GM21526 (cell line): ENCODE measurements around the gene MYCN.
A peak's percentile ranks its signal among the peaks of the same experiment; 100 is the strongest.
"Not testable (repeated sequence)": the region's sequence is repeated elsewhere in the genome, so short reads cannot be mapped to it uniquely, and the experiment has no call there.

Source experiments
- ATAC-seq: cut with Tn5 transposase; IDR thresholded peaks from one replicate; pipeline ENCODE4 v1.9.1; 2021; ENCODE audit warnings: moderate library complexity; ENCODE audit not compliant: unreplicated experiment, low FRiP score

MYCN gene

DNA sequence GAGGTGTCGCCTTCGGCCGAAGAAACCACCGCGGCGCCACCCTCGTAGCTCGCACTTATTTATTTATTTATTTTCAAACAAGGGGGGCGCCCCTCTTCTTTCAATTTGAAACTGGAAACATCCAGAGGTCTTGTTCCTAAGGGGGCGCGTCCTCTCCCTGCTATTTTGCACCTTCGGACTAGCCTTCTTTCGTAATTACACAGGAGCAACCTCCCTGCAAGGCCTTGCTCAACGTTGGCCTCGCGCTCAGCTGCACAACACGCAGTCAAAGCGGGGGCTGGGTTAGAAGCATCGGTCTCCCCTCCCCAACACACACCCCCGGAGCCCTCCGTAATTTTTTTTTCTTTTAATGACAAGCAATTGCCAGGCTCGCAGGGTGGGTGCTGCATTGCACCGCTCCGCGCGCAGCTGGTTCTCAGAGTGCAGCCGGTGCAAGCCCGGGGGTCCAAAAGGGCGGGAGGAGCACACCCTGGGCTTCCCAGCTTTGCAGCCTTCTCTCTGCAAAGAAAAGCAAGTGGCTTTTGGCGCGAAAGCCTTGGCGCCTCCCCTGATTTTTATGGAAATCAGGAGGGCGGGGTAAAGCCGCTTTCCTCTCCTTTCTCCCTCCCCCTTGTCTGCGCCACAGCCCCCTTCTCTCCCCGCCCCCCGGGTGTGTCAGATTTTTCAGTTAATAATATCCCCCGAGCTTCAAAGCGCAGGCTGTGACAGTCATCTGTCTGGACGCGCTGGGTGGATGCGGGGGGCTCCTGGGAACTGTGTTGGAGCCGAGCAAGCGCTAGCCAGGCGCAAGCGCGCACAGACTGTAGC is at the start of gene MYCN:
Gene MYCN (plus strand): TSS at position 697 of the 807 bp plus-strand sequence. CDS start 1,515 bp downstream, outside the sequence.
- ATAC-seq: peak; percentile 24

DNA sequence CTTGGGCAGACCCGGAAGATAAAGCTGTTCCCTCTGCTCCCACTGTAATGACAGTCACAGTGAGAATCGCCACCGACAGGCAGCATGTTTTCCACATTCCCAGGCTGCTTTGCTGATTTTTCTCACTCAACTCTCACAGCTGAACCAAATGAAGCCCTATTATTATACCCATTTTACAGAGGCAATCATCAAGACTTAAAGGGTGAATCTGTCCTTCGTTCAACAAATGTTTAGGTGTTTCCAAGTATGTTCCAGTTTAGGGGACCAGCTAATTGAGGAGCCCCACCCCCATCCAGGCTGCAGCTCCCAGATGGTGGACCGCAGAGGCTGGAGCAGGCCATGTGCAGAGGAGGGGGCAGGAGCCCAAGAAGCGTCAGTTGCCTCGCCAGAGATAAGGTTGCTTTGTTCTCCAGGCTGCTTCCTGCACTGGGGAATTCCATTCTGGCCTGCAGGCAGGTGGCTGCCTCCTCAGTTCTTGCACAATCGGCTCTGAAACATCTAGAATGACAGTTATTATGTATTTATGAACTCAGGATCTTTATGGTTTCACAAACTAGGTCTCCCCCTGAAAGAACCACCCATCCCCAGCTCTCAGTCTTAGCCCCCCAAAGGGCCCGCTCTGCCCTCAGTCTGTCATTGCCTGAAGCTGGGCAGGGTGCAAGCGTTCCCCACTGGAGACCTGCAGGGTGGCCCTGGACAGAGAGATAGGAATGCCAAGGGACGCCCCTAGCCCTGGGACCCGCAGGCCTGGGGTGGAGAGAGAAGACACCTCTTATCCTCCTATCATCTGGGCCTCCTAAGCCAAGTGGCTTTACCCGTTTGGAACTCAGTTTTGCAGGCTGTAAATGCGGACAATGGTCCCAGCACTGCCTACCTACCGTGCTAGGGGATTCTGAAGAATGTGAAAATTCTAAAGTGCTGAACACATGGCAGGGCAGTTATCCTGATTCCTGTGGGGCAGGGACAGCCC is 49.1 kb upstream of the MYCN start:
- no peak for ATAC-seq

DNA sequence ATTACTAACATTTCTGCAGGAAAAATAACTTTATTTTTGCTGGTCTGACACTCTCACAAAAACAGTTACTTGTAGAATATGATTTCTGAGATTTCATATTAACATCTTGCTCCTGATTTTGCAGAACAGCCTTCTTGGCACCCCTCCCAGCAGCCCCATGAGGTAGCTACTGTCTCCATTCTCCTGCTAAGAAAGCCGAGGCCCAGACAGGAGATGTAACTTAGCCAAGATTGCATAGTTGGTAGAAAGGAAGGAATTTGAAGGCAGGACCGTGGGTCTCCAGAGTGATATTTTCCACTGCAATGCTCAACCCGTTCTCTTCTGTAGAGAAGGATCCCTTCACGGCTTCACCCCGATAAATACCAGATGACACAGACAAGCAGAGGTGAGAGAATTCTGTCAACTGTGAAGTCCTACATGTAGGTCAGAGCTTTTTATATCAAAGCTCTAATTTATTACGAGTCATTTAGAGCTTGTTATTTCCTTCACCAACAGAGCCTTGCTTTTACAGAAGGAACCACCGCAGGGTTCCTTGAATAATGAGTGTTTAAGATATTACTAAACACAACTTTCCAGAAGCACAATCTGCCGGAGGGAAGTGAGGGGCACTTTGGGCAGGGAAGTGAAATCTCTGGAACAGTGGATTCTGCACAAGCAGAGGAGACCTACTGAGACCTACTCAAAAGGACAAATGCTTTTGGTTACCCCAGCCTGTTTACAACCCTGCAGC is 48.0 kb upstream of the MYCN start:
- no peak for ATAC-seq

DNA sequence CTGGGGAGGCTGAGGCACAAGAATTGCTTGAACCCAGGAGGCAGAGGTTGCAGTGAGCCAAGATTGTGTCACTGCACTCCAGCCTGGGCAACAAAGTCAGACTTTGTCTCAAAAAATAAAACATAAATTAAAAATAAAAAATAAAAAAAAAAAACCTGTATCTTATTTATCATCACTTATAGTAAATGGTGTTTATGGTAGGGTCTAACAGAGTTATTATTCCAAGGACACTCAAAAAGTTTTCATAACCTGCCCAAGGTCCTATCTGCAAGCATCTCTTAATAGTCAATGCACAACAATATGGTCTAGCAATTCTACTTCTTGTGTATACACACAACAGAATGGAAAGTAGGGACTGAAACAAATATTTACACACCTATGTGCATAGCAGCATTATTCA is 47.3 kb upstream of the MYCN start:
- no peak for ATAC-seq

DNA sequence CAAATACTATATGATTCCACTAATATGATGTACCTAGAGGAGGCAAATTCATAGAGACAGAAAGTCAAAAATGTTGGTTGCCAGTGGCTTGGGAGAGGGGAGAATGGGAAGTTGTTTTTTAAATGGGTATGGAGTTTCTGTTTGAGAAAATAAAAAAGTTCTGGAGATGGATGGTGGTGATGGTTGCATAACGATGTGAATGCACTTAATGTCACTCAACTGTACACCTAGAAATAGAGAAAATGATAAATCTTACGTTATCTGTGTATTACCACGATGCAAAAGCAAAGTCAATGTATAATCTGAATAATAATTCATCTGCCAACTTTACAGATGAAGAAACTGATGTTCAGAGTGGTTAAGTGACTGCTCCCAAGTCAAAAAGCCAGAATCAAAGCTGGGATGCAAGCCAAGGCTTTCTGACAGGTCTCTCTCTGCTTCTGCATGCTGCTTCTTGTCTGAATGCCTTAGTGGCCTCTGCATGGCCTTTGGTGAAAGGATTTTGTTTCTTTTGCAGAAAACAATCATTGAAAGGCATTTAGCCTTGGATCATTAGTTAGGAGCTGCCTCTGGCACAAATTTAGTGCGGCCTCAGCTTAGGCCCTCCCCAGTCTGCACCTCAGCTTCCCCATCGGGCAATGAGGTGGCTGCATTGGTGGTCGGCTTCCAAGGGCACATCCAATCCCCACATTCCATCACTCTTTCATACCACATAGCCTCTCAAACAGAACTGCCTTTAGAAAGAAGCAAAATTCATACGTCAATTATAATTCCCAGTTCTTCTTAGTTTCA is 46.5 kb upstream of the MYCN start:
- ATAC-seq: no peak

DNA sequence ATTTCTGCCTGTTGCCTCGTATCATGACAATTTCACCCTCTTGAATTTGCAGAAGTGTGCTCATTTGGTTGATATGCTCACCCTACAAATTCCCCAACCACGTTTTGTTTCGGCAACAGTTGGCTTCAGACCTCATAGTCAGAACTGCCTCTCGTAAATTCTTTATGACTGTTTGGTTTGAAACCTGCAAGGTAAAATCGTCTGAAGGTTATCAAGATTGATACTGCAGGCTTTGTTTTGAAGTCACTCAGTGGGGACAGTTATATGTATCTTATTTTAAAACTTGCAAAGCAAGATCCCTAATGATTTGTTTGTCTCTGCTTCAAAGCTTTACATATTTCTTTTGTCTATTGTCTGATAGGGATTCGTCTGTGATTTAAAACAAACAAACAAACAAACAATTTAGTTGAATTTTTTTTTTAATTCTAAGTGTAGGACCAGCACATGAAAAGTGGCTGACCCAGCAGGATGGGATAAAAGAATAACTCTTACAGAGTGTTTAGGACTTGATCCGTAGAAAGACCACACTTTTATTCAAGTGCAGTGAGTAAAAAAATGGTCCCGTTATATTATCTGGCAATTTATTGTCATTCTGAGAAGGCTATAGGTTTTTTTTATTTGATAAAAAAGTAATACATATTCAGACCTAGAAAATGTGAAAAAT is 45.7 kb upstream of the MYCN start:
- ATAC-seq: no peak

DNA sequence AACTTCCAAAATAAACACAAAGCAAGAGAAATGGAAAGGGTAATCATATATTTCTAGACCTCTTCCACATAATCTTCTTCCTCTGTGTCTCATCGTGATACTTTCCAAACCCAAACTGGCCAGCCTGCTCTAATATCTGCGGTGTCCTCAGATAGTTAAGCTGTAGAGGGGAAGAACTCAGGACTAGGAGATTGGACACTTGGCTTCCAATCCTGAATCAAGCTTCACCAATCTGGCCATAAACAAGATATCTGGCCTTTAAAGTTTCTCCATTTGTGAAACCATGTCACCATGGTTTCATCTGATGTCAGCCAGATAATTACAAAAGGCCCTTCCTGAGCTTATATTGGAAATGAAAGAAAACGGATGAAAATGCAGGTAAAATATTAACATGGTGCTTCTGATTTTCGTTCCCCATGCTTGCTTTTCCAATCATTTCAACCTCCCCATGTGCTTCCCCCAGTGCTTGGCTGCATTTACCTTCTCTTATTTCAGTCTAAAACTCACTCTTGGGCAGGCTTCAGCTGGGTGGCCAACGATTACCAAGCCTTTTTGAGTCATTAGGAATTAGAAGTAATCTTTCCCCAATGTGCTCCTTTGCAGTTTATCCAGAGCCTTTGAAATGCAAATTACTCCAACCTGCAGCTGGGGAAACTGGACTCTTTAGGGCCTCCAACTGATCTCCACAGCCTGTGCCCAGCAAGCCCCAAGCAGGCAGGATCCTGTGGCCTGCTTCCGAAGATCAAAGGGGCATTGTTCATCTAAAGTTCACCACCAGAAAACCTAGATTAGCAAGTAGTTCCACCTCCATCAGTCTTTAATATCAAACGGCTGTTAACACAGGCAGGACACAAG is 44.5 kb upstream of the MYCN start:
- ATAC-seq: no peak

DNA sequence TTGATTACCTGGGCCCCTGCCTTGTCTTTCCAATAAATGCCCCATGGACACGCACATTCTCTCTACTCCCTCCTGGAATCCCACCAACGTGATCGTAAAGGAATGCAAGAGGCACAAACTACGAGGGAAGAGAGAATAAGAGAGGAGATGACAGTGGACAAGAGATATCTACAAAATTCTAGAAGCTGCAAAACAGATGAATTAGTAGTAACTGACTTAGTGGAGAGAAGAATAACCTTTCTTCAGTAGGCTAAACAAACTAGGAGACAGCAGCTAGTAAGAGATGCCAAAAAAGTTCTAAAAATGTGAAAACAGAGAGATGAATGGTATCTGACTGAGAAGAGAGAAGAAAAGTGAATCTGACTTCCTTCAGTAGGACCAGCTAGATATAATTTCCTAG is 43.5 kb upstream of the MYCN start:
- ATAC-seq: no peak

DNA sequence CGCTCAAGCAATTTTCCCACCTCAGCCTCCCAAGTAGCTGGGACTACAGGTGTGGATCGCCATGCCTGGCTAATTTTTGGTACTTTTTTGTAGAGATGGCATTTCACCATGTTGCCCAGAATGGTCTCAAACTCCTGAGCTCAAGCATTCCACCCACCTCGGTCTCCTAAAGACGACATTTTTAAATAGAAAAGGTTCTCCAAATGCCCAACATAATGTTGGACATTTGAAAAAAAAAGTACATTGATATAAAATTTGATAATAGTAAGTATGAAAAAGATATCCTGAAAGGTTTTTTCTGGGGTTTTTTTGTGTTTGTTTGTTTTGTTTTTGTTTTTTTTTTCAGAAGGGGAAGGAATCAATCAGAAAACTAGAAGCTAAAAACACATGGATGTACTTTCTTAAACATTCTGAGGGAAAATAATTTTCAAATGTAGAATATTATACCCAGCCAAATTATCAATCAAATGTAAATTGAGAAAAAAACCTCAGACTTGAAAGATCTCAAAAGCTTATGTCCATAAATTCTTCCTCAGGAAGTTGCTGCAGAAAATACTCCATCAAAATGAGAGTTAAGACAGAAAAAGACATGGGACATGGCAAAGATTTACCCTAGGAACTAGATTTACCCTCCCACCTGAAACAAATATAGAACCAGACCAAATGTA is 42.8 kb upstream of the MYCN start:
- no peak for ATAC-seq

DNA sequence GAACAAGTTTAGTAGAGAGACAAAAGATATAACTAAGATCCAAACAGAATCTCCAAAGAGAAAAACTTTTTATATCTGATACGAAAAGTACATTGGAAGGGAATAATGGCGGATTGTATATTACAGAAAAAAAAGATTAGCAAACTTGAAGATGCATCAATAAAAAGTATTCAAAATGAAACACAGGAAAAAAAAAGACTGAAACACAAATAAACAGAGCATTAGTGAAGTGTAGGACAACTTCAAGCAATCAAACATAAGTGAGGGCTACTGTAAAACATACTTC is 41.1 kb upstream of the MYCN start:
- no peak for ATAC-seq

DNA sequence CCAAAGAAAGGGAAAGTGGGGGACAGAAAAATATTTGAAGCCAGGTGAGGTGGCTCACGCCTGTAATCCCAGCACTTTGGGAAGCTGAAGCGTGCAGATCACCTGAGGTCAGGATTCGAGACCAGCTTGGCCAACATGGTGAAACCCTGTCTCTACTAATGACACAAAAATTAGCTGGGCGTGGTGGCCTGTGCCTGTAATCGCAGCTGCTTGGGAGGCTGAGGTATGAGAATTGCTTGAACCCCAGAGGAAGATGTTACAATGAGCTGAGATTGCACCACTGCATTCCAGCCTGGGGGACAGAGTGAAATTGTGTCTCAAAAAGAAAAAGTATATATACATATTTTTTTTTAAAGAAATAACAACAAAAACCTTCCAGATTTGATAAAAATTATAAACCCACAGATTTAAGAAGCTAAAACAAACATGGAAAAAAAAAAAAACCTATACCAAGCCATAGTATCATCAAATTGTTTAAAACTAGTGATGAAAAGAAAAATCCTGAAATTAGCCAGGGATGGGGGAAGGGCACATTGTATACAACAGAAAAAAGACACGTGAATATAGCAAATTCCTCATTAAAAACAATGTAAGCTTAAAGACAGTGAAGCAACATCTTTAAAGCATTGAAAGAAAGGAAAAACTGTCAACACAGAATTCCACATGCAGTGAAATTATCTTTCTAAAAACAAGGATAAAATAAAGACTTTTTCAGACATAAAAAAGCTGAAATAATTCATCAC is 40.4 kb upstream of the MYCN start:
- no peak for ATAC-seq

DNA sequence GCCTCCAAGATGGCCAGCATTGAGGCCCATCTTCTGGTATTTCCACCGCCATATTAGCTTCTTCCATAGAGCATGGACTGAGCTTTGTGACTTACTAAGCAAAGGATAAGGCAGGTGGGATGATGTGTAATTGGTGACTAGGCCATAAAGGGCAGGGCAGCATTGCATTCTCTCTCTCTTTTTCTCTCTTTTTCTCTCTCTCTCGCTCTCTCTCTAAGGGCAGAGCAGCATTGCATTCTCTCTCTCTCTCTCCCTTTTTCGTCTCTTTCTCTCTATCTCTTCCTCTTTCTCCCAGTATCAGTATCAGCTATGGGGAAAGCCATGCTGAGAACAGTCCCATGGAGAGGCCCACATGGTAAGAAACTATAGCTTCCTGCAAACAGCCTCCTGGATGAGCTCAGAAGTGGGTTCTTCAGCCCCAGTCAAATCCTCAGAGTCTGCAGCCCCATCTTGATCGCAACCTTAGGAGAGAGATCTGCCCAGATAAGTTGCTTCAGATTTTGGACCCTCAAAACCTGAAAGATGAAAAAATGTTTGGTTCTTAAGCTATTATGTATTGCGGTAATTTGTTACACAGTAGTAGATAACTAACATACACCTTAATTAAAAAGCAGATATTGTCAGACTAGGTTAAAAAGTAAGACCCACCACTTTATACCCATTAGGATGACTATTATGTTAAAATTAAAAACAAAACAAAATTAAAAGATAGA is 39.1 kb upstream of the MYCN start:
- ATAC-seq: no peak

DNA sequence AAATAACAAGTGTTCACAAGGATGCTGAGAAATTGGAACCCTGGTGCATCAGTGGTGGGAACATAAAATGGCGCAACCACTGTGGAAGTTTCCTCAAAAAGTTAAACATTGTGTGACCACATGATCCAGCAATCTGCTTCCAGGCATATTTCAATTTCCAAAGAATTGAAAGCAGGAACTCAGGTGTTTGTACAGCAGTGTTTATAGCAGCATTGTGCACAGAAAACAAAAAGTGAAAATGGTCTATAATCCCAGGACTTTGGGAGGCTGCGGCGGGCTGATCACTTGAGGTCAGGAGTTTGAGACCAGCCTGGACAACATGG is 38.6 kb upstream of the MYCN start:
- no peak for ATAC-seq

DNA sequence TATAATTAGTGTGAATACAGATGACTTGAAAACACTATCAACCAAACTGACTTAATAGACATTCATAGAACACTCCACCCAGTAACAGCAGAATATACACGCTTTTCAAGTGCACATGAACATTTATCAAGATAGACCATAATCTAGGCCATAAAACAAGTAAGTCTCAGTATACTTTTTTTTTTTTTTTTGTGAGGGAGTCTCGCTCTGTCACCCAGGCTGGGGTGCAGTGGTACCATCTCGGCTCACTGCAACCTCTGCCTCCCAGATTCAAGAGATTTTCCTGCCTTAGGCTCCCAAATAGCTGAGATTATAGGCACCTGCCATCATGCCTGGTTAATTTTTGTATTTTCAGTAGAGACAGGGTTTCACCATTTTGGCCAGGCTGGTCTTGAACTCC is 36.4 kb upstream of the MYCN start:
- ATAC-seq: not testable (repeated sequence)

DNA sequence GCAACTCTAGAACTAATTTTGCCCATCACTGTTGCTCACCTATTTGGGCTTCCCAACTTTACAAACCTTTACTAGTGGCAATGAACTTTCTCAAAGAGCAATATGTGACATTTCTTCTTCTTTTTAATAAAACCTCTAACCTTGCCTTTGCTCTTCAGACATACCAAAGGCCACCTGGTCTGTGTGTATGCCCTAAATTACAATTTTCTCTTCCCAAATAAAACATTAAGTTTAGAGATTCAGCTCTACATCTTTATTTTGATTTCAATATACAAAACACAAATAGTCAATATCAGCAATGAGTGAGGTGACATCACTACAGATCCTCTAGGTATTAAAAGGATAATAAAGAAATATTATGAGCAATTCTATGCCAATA is 35.1 kb upstream of the MYCN start:
- ATAC-seq: no peak

DNA sequence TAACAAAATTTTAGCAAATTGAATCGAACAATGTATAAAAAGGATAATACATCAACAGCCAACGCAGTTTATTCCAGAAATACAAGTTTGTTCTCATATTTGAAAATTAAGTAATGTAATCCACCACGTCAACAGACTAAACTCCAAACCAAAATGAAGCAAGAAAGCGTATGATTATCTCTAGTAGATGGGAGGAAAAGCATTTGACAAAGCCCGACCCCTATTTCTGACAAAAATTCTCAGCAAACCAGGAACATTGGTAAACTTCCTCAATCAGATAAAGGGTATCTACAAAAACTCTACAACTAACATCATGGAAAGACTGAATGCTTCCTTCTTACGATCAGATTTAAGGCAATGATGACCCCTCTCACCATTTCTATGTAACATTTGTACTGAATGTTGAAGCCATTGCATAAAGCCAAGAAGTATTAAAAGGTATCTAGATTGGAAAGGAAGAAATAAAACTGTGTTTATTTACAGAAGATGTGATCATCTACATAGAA is 34.3 kb upstream of the MYCN start:
- no peak for ATAC-seq

DNA sequence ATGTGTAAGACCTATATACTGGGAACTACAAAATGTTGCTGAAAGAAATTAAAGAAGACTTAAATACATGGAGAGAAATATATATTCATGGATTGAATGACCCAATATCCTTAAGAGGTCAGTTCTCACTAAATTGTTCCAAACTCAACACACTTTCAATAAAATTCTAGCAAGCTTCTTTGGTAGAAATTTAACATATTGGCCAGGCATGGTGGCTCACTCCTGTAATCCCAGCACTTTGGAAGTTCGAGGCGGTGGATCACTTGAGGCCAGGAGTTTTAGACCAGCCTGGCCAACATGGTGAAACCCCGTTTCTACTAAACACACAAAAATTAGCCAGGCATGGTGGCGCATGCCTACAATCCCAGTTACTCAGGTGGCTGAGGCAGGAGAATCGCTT is 33.6 kb upstream of the MYCN start:
- ATAC-seq: no peak
